Measurements from ENCODE around the gene SLC22A25. TPM values are rescaled to one million over a fixed set of nuclear protein-coding genes. Genes with fewer than 3 reads are reported as not detected.

The SLC22A25 gene
- total RNA-seq, 1 experiment from 2014 or later = not detected

- RAD21 ChIA-PET (ENCODE audit: low non-redundant PET in 1 of 2, low total read pairs in 2 of 2, uncharacterized antibody in 2 of 2, unreplicated experiment in 2 of 2) = no interaction called here
- TF ChIP-seq ZNF274 (IDR thresholded peaks at IDR 0.05; ENCODE audit: low read depth, low read length) (no peak), EZH2phosphoT487 (IDR thresholded peaks at IDR 0.05; ENCODE audit: borderline replicate concordance) (no peak), ATF3 (IDR thresholded peaks at IDR 0.05) (no peak), ELF1 (IDR thresholded peaks at IDR 0.05; ENCODE audit: borderline replicate concordance, low read depth) (no peak), ZBTB33 (IDR thresholded peaks at IDR 0.05; ENCODE audit: extremely low read depth, insufficient replicate concordance, low read length) (no peak), TCF7L2 (IDR thresholded peaks at IDR 0.05; ENCODE audit: borderline replicate concordance, extremely low read depth, insufficient read depth, insufficient read length) (no peak), POLR2AphosphoS5 (IDR thresholded peaks at IDR 0.05; ENCODE audit: low read depth, low read length) (no peak), REST (IDR thresholded peaks at IDR 0.05; ENCODE audit: low read depth) (no peak), CBX3 (IDR thresholded peaks at IDR 0.05; ENCODE audit: low read depth) (no peak)
- Histone ChIP-seq H3K9ac (ENCODE audit: low read length) (no peak overlapping the region), H3K9me3 (ENCODE audit: control insufficient read depth in 1 of 2, insufficient read depth in 1 of 2, low read depth in 1 of 2, low read length in 2 of 2) (no peaks in the 10 kb centered on the region), H3K27me3 (ENCODE audit: insufficient read depth, low read length) (peaks cover 33% of the 10 kb centered on the region), H3K9me2 (ENCODE audit: insufficient read depth) (no peaks in the 10 kb centered on the region), H3K79me2 (ENCODE audit: insufficient read depth, low read length) (no peaks in the 10 kb centered on the region), H3K4me3 (replicated peaks in 1 of 2; ENCODE audit: low read depth in 1 of 2, low read length in 2 of 2) (no peak overlapping the region), H3K27ac (ENCODE audit: low read depth, low read length) (no peak overlapping the region), H3K36me3 (ENCODE audit: control insufficient read depth in 1 of 2, insufficient read depth in 2 of 2, low read length in 2 of 2) (no peaks in the 10 kb centered on the region), H4K20me1 (ENCODE audit: insufficient read depth) (no peaks in the 10 kb centered on the region), H3K4me1 (ENCODE audit: control insufficient read depth in 1 of 2, insufficient read depth in 2 of 2, low read length in 2 of 2) (no peaks in the 10 kb centered on the region), H3K4me2 (ENCODE audit: low read length) (no peak overlapping the region), H2AFZ (ENCODE audit: low read depth, low read length, poor library complexity, severe bottlenecking) (no peak overlapping the region)
- DNase-seq (ENCODE audit: low read depth, low spot score) (no peak), ATAC-seq (no peak)
- POLR2A ChIA-PET = no interaction called here
- no TSS peak for BruUV-seq (replicated peaks)
- intact Hi-C loops (cut with micrococcal nuclease) = no loop called here
- CTCF ChIA-PET = no interaction called here
These were observed 7.0 kb upstream of the SLC22A25 start for GRCh38 chr11:63250162-63251050.

Data from HCT116 (cell line).